ENCODE measurements around the gene COG3. TPM values are rescaled to one million over a fixed set of nuclear protein-coding genes. Genes with fewer than 3 reads are reported as not detected.

COG3 gene
- total RNA-seq = 10 to 100 TPM; 26.3 to 66.7 TPM
- polyA plus RNA-seq = 10 to 100 TPM; 14.7 to 18.6 TPM
- long read RNA-seq, donor 1, full-length matches to known transcripts = 4 of 4 reads
- long read RNA-seq, donor 1, partial matches to known transcripts = 0 of 4 reads
- long read RNA-seq, donor 1, other reads (novel, unspliced or antisense) = 0 of 4 reads
- long read RNA-seq, donor 2, partial matches to known transcripts = 0 of 1 reads
- long read RNA-seq, donor 2, other reads (novel, unspliced or antisense) = 0 of 1 reads
- long read RNA-seq, donor 3, full-length matches to known transcripts = 5 of 5 reads
- long read RNA-seq, donor 3, partial matches to known transcripts = 0 of 5 reads
- long read RNA-seq, donor 3, other reads (novel, unspliced or antisense) = 0 of 5 reads
- long read RNA-seq, donor 4, full-length matches to known transcripts = 3 of 3 reads
- long read RNA-seq, donor 4, partial matches to known transcripts = 0 of 3 reads
- long read RNA-seq, donor 4, other reads (novel, unspliced or antisense) = 0 of 3 reads
- long read RNA-seq, donor 5, full-length matches to known transcripts = 8 of 8 reads
- long read RNA-seq, donor 5, partial matches to known transcripts = 0 of 8 reads
- long read RNA-seq, donor 5, other reads (novel, unspliced or antisense) = 0 of 8 reads

- H3K36me3 ChIP-seq (ENCODE audit: control insufficient read depth in 4 of 4, insufficient read depth in 4 of 4, low read length in 4 of 4) = peaks cover 0 to 7% (median 1%) of the 10 kb centered on the region in 4 donors
- peak; percentile 93 to 98 (median 97) for DNase-seq
- H3K4me3 ChIP-seq = peak within 1 kb of the TSS; percentile 95
- peak within 1 kb of the TSS; percentile 79 to 97 for H3K9ac ChIP-seq (ENCODE audit: insufficient read depth in 1 of 2, low read length in 2 of 2)
- H3K4me1 ChIP-seq (ENCODE audit: control insufficient read depth in 5 of 5, insufficient read depth in 5 of 5, low read length in 5 of 5) = peaks cover 0 to 27% (median 4%) of the 10 kb centered on the region in 5 donors
- H3K27ac ChIP-seq (ENCODE audit: low read depth in 1 of 2, low read length in 1 of 2) = peak within 1 kb of the TSS; percentile 97 to 98
- H3K27me3 ChIP-seq (ENCODE audit: control insufficient read depth in 3 of 3, insufficient read depth in 3 of 3, low read length in 2 of 3) = no peaks in the 10 kb centered on the region
- peak; percentile 99 for ATAC-seq (ENCODE audit: insufficient read depth, low FRiP score)
- 0% methylated on average over 58 to 63 of the region's 63 CpGs for WGBS, 2 donors
- no peaks in the 10 kb centered on the region for H3K9me3 ChIP-seq (ENCODE audit: control insufficient read depth in 4 of 4, insufficient read depth in 3 of 4, low read length in 3 of 4)
- TF ChIP-seq CTCF (IDR thresholded peaks at IDR 0.05; ENCODE audit: control extremely low read depth, extremely low read depth) = no peak
Observed at GRCh38 chr13:45464687-45465453, at the start of gene COG3. Gene COG3 (plus strand): TSS chr13:45464939. CDS start chr13:45465037, 98 bp downstream.

GRCh38 chr13:45415112-45415511 is 49.6 kb upstream of the COG3 start:
- TF ChIP-seq CTCF (IDR thresholded peaks at IDR 0.05; ENCODE audit: control extremely low read depth, extremely low read depth) = no peak
- Histone ChIP-seq H3K36me3 (ENCODE audit: control insufficient read depth in 4 of 4, insufficient read depth in 4 of 4, low read length in 4 of 4) (peaks cover 0 to 4% (median 0%) of the 10 kb centered on the region in 4 donors), H3K9ac (ENCODE audit: insufficient read depth in 1 of 2, low read length in 2 of 2) (peak overlapping the region in 1 of 2 donors; percentile 57), H3K4me3 (no peak overlapping the region), H3K27me3 (ENCODE audit: control insufficient read depth in 3 of 3, insufficient read depth in 3 of 3, low read length in 2 of 3) (no peaks in the 10 kb centered on the region), H3K4me1 (ENCODE audit: control insufficient read depth in 5 of 5, insufficient read depth in 5 of 5, low read length in 5 of 5) (peaks cover 5 to 26% (median 11%) of the 10 kb centered on the region in 5 donors), H3K9me3 (ENCODE audit: control insufficient read depth in 4 of 4, insufficient read depth in 3 of 4, low read length in 3 of 4) (no peaks in the 10 kb centered on the region), H3K27ac (ENCODE audit: low read depth in 1 of 2, low read length in 1 of 2) (peak overlapping the region; percentile 76 to 84)
- 71 to 74% methylated on average over 1 of the region's 1 CpG for whole genome bisulfite sequencing, 2 donors
- no peak for DNase-seq
- ATAC-seq (ENCODE audit: insufficient read depth, low FRiP score) = no peak

DNA sequence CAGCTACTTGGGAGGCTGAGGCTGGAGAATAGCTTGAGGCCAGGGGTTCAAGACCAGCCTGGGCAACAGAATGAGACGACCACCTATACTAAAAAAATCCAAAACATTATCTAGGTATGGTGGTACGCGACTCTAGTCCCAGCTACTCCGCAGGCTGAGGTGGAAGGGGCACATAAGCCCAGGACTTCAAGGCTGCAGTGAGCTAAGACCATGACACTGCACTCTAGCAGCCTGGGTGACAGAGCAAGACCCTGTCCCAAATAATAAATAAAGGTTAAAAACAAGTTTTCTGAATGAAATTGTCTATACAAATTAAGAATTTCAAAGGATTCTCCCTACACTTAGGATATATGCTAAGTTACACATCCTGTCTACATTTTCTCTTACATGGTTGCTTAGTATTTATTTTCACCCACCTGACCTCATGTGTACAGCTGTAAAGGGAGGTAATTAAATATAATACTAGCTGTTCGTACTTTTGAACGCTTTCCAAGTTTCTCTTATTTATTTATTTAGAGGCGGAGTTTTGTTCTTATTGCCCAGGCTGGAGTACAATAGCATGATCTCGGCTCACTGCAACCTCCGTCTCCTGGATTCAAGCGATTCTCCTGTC is 48.1 kb upstream of the COG3 start:
- H3K27me3 ChIP-seq (ENCODE audit: control insufficient read depth in 3 of 3, insufficient read depth in 3 of 3, low read length in 2 of 3) = no peaks in the 10 kb centered on the region
- H3K4me3 ChIP-seq = peak overlapping the region; percentile 71
- ATAC-seq (ENCODE audit: insufficient read depth, low FRiP score) (no peak), DNase-seq (peak in 1 of 3 donors; percentile 17)
- H3K9ac ChIP-seq (ENCODE audit: insufficient read depth in 1 of 2, low read length in 2 of 2) = peak overlapping the region in 1 of 2 donors; percentile 83
- WGBS, 2 donors = 31 to 36% methylated on average over 10 of the region's 10 CpGs
- no peaks in the 10 kb centered on the region for H3K9me3 ChIP-seq (ENCODE audit: control insufficient read depth in 4 of 4, insufficient read depth in 3 of 4, low read length in 3 of 4)
- no peaks in the 10 kb centered on the region for H3K36me3 ChIP-seq (ENCODE audit: control insufficient read depth in 4 of 4, insufficient read depth in 4 of 4, low read length in 4 of 4)
- TF ChIP-seq CTCF (IDR thresholded peaks at IDR 0.05; ENCODE audit: control extremely low read depth, extremely low read depth) = no peak
- peak overlapping the region; percentile 52 to 94 for H3K27ac ChIP-seq (ENCODE audit: low read depth in 1 of 2, low read length in 1 of 2)
- peaks cover 4 to 26% (median 11%) of the 10 kb centered on the region in 5 donors for H3K4me1 ChIP-seq (ENCODE audit: control insufficient read depth in 5 of 5, insufficient read depth in 5 of 5, low read length in 5 of 5)

All from lung (tissue), 16 donors.